ENCODE data around the gene IL32.

GRCh38 chr16:3044708-3045107 lies 20.7 kb upstream of the IL32 start:
- TF ChIP-seq IRF2 (CRISPR knock-in tag; IDR thresholded peaks at IDR 0.05; ENCODE audit: borderline replicate concordance, low read depth) (no peak), CTCF (IDR thresholded peaks at IDR 0.05) (no peak), ZNF423 (CRISPR knock-in tag; IDR thresholded peaks at IDR 0.05) (no peak), SP1 (CRISPR knock-in tag; conservative IDR thresholded peaks at IDR 0.05) (no peak), CREM (CRISPR knock-in tag; IDR thresholded peaks at IDR 0.05) (no peak), ATF3 (CRISPR knock-in tag; conservative IDR thresholded peaks at IDR 0.05) (no peak), CREB1 (CRISPR knock-in tag; IDR thresholded peaks at IDR 0.05) (no peak), TEAD4 (CRISPR knock-in tag; IDR thresholded peaks at IDR 0.05) (no peak), MXD4 (CRISPR knock-in tag; IDR thresholded peaks at IDR 0.05; ENCODE audit: borderline replicate concordance) (no peak)
- TF ChIP-seq, protein P1, sequence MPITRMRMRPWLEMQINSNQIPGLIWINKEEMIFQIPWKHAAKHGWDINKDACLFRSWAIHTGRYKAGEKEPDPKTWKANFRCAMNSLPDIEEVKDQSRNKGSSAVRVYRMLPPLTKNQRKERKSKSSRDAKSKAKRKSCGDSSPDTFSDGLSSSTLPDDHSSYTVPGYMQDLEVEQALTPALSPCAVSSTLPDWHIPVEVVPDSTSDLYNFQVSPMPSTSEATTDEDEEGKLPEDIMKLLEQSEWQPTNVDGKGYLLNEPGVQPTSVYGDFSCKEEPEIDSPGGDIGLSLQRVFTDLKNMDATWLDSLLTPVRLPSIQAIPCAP (CRISPR knock-in tag; IDR thresholded peaks at IDR 0.05) = no peak
- TF ChIP-seq, protein P2, sequence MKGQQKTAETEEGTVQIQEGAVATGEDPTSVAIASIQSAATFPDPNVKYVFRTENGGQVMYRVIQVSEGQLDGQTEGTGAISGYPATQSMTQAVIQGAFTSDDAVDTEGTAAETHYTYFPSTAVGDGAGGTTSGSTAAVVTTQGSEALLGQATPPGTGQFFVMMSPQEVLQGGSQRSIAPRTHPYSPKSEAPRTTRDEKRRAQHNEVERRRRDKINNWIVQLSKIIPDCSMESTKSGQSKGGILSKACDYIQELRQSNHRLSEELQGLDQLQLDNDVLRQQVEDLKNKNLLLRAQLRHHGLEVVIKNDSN (CRISPR knock-in tag; IDR thresholded peaks at IDR 0.05) = no peak

Measured in WTC11 (cell line).